GM21528 (cell line): Measurements from ENCODE around the gene BRAF.
A peak's percentile ranks its signal among the peaks of the same experiment; 100 is the strongest.
"Not testable (repeated sequence)": the region's sequence is repeated elsewhere in the genome, so short reads cannot be mapped to it uniquely, and the experiment has no call there.

Experiments used
- ATAC-seq: cut with Tn5 transposase; IDR thresholded peaks from one replicate; pipeline ENCODE4 v1.9.1; 2021; ENCODE audit warnings: mild to moderate bottlenecking, moderate library complexity; ENCODE audit not compliant: unreplicated experiment, low FRiP score

The BRAF gene

DNA sequence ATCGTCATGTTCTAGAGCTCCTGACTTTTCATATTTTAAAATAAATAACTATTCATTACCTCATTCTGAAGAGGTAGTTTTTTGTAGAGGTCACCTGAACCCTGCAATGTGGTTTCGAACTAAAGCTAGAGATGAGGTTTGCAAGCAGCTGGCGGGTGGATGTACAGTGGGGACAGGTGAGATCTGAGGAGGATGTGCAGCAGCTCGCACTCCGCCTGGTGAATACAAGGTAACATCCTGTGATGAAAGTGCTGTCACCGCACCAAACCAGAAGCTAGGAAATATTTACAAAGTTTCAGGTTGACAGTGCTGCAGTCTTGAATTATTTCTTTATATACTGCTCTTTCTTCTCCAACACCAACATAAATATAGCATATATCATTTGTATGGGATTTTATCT, 201.7 kb downstream of the BRAF start:
- ATAC-seq, result no peak

DNA sequence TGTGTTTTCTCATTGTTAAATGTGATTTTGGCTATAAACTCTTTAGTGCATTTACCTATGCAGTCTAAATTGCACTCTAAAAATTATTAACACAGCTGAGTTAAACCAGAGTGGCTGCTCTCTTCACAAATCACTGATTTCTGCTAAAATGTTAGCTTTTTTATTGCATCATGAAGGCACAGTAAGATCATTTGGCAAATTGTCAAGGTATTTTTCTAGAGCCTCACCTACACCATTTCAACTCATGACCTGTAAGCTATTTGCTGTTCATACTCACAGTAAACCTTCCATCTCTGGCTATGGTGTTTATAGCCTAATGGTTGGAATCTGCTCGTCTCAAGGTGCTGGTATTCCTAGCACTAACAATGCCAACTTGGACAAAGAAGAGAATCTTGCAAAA, 202.5 kb downstream of the BRAF start:
- ATAC-seq, result no peak

DNA sequence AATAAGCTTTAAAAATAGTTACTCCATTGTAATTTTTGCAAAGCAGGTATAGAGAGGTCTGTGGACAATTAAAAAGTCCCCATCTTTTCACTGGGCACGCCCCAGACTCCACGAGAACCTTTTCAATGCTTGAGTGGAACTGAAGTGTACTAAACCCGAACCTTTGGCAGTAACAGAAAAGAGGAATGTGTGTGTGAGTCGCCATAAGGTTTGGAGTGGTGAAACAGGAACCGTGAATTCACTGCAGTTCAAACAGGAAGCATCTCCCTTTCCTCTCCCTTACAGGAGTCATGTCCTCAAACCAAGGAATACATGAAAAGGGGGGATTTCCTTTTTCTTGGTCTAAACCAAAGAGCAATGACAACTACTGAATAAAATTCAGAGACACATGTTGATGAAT, 205.0 kb downstream of the BRAF start:
- no peak for ATAC-seq

DNA sequence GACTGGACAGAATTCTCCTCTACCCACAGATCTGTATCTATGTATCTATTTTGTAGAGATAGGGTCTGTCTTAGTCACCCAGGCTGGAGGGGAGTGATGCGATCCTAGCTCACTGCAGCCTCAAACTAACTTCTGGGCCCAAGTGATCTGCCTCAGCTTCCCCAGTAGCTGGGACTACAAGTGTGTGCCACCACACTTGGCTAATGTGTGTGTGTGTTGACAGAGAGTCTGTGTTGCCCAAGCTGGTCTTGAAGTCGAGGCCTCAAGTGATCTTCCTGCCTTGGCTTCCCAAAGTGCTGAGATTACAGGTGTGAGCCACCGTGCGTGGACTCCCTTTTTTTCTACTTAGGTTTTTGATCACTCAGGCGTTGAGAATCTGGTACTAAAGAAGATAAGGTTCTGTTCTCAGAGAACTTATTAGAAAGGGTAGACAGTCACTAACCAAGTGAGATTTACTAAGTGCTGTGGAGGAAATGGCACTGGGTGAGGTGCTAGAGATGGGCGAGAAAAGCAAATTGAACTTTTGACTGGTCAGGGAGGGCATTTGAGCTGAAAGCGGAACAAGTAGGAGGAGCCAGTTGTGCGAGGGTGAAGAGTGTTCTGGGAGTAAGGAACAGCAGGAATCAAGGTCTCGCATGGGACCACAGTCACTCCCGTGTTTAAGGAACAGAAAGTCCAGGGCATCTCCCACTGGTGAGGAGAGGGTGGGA, 210.2 kb downstream of the BRAF start:
- no peak for ATAC-seq

DNA sequence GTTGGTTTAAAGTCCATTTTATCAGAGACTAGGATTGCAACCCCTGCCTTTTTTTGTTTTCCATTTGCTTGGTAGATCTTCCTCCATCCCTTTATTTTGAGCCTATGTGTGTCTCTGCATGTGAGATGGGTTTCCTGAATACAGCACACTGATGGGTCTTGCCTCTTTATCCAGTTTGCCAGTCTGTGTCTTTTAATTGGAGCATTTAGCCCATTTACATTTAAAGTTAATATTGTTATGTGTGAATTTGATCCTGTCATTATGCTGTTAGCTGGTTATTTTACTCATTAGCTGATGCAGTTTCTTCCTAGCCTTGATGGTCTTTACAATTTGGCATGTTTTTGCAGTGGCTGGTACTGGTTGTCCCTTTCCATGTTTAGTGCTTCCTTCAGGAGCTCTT, 212.3 kb downstream of the BRAF start:
- not testable (repeated sequence) for ATAC-seq

DNA sequence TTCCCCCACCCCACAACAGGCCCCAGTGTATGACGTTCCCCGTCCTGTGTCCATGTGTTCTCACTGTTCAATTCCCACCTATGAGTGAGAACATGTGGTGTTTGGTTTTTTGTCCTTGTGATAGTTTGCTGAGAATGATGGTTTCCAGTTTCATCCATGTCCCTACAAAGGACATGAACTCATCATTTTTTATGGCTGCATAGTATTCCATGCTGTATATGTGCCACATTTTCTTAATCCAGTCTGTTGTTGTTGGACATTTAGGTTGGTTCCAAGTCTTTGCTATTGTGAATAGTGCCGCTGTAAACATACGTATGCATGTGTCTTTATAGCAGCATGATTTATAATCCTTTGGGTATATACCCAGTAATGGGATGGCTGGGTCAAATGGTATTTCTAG, 216.0 kb downstream of the BRAF start:
- ATAC-seq, result not testable (repeated sequence)

DNA sequence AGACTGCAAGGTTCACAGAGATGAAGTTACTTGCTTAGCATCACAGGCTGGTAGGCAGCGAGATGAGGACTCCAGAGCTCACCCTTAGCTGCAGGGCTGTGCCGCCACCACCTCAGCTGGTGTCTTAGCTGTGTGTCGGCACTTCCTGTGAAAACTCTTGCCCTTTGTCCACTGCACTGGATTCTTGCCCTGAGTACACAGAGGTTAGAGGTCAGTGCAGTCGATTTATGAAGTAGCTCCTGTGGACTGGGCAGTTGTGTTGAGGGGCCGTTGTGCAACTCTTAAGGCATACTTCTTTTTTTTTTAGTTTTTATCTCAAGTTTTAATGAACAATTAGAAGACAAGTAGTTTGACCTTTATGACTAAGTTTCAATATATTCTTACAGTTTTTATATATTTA, 217.6 kb downstream of the BRAF start:
- ATAC-seq, result no peak

DNA sequence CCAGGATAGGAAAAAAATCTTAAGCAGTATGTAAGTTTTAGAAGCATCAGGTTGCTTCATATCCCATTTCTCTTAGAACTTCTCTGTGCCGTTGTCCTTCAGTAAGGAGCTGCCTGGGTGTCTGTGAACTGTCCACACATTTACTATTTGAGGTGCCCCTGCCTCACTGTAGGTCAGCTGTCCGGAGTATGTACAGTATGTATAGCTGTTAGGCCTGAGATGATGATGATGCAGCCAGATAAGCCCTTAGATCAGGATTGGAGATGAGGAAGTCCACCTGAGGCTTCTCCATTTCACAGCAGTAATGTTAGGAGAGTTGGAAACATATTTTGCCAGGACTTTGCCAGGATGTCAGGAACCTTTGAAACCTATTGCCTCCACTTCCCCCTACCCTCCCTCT, 220.5 kb downstream of the BRAF start:
- no peak for ATAC-seq

DNA sequence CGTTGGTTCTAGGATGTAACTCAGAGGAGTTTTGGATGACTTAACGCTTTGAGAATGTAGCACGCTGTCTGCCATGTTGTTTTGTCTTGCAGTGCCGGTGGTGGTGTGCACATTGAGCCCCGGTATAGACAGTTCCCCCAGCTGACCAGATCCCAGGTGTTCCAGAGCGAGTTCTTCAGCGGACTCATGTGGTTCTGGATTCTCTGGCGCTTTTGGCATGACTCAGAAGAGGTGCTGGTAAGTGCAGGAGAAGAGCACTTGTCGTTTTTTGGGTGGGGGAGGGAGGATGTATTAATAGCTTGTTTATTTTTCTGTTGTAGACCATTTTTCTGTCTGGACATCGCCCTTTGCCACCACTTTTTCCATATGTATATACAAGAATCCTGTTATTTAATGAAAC, 222.0 kb downstream of the BRAF start:
- no peak for ATAC-seq

DNA sequence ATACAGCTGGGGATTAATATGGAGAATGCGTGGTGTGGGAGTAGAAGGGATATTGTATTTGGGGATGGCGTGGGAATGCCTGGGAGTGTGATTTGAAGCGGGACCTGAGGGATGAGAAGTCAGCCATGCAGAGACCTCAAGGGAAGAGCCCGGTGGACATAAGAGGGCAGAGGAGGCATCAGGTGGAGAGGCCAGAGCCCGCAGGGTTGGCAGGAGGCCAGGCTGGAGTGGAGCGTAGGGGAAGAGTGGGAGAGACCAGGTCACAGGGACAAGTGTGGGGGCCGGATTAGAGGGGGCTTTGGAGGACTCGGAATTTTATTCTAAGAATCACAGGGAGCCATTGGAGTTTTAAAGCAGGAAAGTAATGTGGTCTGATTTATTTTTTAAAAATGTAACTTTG, 226.3 kb downstream of the BRAF start:
- ATAC-seq, result no peak

DNA sequence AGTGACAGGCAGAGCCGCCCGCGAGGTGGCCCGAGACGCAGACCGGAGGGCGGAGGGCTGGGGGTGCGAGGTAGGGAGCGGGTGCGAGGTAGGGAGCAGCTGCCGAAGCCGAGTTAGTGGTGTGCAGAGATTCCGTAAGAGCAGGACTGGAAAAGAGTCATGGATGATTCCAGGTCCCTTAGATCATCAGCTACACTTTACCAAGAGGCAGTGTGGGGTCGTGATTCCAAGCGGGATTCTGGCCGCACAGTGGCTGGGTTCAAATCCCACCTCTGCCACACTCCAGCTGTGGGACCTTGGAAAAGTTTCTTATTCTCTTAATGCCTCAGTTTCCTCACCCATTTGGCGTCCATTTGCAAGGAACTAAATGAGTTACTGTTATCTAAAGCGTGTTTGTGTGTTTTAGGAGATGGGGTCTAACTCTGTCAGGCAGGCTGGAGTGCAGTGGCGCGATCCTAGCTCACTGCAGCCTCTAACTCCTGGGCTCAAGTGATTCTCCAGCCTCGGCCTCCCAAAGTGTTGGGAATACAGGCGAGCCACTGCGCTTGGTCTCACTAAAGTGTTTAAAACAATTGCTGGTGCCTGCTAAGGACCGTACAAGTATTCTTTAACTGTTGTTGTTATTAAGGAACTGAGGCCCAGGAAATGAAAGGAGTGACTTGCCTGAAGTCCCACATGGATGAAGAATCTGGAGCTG, 227.1 kb downstream of the BRAF start:
- ATAC-seq, result no peak

DNA sequence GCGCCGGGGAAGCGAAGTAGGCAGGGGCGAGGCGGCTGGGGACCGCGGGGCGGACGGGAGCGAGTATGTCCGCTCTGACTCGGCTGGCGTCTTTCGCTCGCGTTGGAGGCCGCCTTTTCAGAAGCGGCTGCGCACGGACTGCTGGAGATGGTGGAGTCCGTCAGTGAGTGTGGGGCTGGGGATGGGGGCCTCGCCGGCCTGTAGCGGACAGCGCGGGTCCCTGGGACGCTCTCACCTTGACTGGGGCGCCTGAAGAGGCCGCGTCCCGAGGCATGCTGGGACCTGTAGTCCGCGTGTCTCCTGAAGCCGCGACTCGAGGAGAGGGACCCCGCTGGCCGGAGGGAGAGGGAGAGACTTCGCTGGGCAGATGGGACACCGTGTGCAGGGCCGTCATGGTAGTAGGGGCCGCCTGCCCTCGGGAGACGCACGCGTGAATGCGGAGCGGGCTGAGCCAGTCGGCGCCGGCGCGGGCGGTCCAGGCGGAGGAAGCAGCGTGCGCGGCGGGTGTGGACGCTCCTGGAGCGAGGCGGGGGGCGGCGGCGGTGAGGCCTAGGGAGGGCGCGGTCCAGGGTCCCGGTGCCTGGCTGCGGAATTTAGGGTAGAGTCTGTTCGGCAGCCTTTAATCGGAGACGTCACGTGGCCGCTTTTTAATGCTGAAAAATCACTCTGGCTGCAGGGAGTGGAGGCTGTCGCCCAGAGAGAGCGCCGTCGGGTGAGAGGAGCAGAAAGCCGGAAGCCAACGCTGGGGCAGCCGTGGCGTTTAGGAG, 227.9 kb downstream of the BRAF start, which contains the start of gene NDUFB2:
TSS of gene NDUFB2 (plus strand) at position 29 of the 767 bp plus-strand sequence. CDS start at position 66, 37 bp downstream.
- peak; percentile 93 for ATAC-seq

DNA sequence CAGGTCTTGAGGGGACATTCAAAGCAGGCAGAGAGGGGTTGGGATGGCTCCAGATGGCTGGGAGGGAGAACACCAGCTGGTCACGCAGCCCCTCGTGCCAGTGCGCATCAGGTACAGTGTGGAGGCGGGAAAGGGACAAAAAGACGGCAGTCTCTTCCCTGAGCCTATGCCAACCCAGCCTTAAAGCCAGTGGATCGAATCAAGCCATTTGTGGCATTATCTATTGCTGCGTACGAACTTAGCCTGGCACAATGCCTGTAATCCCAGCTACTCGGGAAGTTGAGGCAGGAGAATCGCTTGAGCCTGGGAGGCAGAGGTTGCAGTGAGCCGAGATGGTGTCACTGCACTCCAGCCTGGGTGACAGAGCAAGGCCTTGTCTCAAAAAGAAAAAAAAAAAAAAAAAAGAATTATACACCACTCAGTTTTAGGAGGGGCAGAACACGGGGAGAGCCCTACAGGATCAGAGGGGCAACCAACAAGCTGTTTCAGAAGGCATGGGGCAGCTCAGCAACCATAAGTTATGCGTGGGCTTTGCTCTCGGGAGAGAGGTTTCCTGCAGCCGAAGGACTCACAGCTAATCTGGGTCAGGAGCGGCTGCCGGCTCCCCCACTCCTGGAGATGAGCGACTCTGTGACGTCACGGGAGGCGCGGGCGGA, 228.6 kb downstream of the BRAF start:
- peak; percentile 4 for ATAC-seq

DNA sequence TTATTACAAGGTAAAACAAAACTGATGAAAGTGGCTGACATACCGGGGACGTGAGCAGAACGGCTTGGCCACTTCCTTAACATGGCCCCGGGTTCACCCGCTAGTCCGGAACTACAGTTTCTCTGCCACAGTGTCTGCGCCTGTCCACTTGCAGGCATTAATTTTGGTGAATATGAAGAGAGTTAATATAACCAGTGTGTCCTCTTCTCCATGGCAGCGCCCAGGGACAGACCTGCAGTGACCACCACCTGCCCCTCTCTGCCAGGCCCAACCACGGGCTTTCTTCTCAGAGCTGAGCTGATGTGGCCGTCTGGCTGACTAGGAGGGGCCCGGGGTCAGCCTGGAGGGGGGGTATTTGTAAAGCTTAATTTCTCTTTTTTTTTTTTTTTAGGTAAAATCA, 229.3 kb downstream of the BRAF start:
- no peak for ATAC-seq

DNA sequence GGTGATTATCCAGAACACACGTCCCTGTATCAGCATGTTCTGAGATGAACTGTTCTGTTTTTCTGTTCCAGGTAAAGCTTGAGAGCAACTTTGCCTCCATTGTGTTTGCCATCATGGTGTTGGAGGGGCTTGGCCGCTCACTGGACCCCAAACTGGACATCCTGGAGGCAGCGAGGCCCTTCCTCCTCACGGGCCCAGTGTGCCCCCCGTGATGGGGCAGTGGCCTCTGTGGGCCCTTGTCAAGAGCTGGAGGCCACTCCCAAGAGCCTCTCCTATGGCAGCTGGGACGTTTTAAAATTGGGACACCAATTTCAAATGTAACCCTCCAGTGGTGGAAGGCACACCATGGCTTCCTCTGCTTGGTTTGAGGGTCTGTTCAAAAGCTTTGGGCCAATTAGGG, 230.1 kb downstream of the BRAF start:
- no peak for ATAC-seq

DNA sequence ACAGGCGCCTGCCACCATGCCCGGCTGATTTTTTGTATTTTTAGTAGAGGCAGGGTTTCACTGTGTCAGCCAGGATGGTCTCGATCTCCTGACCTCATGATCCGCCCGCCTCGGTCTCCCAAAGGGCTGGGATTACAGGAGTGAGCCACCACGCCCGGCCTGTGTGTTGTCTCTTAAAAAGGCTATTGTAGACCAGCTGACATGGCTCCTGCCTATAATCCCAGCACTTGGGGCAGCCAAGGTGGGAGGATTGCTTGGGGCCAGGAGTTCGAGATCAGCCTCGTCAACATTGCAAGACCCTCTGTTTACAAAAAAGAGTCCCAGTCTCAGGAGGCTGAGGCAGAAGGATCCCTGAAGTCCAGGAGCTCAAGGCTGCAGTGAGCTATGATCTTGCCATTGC, 230.9 kb downstream of the BRAF start:
- not testable (repeated sequence) for ATAC-seq

DNA sequence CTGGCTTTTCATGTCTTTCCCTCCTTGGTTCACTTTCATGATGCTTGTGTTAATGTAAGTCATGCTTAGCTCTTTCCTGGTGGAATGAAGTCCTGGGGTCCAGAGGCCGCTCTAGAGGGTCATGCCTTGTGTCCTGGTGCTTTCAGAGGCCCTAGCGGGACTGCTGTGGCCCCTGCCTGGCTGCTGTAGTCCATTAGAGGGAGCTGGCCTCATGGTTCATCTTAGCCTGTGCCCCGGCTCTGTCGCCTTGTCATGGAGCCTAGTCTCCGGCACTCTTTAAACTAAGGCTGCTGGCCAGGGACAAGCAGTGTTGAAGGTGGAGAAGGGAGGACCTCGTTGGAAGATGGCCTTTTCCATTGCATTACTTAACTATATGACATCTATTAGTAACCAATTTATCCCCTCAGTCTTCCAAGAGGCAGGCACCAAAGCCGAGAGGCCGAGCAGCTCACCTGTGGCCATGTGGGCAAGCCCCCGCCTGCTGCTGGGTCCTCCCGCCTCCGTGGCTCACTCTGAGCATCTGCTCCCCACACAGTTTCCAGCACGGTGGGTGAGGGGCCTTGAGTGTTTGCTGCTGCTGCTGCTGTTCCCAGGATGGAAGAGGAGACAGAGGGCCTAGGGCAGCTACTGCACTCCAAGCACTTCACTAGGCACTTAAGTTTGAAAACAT, 233.2 kb downstream of the BRAF start:
- no peak for ATAC-seq

DNA sequence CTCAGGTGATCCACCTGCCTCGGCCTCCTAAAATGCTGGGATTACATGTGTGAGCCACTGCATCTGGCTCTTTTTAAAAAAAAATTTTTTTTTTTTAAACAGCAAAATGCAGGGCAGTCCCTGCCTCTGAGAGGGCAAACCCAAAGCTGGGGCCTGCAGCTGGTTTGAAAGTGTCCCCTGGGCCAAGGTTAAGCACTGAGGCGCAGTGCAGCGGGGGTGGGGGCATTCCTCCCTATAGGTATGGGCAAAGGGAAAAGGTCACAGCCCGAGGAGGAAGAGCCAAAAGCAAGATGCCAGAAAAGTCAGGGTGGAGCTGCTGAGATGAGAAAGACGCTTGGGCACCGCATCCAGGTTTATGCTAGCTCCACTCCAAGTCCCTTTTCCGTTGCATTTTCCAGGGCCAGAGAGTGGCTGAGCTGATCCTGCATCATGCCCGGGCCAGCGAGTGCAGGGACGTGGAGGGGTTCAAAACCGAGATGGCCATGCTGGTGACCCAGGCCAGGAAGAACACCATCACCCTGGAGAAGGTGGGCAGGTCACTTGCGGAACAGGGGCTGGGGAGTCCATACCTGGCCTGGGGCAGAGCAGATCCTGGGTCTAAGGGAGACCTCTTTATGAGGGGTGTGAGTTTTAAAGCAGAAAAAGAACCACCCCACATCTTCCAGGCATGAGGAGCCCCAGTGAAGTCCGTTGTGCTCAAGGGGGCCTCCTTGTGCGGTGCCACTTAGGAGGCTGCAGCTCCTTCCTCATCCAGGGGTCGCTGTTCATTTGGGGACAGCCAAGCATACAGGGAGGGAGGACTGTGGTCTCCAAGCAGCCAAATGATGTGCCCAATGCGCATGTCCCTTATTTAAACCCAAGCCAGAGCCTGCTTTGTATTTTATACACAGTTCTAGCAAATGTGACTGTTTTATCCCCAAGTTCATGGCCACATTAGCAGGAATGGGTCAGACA, 235.3 kb downstream of the BRAF start:
- ATAC-seq, result no peak

DNA sequence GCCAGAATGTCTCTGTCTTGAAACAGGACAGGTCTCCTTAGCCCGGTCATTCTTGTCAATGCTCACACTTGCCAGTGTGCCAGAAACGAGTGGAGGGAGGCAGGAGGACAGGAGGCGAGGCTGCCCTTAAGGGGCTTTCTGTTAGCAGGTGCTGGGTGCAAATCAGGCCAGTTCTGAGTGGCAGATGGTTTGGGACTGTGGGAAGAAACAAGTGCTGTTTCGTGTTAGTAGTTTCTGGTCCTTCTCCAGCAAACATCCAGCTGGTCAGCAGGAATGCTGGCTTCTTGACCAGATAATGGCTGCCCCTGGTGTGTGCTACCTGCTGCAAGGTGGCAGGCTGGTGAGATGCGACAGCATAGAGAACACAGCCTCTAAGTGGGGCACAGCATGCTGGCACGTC, 236.4 kb downstream of the BRAF start:
- no peak for ATAC-seq
